ENCODE data around the gene TPST2. TPM values are rescaled to one million over a fixed set of nuclear protein-coding genes. Genes with fewer than 3 reads are reported as not detected.

Gene TPST2
- total and polyA plus RNA-seq, 9 of the 15 experiments (the other 6 are each of a cell fraction or from before 2014, with no cell fraction given) = 14.2 to 123 (median 60.1) TPM

DNA sequence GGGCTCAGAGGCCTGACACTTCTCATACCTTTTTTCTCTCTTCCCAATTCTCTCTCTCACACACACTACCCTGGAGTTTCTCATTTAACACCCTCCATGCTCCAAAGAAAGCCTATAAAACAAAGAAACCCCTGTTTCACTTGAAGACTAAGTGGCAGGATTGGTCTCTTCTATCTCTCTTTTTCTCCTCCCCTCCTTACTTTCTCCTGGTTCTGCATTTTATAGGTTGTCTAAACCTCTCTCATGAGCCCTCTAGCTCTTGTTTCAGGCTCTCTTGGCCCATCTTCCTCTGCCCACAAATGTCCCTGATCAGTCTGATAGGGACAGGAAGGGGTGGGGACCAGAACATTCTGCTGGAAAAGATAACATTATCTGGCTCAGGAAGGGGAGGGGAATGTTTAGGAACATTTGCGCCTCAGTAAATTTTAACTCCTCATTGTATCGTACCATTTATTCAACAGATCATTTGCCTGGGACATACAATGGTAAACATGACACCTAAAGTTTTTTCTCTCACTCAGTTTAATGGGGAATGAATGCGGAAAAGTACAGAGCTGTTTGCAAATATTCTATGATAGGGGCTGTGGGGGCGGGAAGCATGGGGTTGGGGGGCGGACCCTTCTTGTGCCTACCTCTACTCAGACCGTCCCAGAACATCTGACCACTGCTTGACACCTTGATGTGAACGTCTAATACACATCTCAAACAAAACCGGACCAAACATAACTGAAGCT is 42.7 kb upstream of the TPST2 start (continued):
- TF ChIP-seq, protein P1, sequence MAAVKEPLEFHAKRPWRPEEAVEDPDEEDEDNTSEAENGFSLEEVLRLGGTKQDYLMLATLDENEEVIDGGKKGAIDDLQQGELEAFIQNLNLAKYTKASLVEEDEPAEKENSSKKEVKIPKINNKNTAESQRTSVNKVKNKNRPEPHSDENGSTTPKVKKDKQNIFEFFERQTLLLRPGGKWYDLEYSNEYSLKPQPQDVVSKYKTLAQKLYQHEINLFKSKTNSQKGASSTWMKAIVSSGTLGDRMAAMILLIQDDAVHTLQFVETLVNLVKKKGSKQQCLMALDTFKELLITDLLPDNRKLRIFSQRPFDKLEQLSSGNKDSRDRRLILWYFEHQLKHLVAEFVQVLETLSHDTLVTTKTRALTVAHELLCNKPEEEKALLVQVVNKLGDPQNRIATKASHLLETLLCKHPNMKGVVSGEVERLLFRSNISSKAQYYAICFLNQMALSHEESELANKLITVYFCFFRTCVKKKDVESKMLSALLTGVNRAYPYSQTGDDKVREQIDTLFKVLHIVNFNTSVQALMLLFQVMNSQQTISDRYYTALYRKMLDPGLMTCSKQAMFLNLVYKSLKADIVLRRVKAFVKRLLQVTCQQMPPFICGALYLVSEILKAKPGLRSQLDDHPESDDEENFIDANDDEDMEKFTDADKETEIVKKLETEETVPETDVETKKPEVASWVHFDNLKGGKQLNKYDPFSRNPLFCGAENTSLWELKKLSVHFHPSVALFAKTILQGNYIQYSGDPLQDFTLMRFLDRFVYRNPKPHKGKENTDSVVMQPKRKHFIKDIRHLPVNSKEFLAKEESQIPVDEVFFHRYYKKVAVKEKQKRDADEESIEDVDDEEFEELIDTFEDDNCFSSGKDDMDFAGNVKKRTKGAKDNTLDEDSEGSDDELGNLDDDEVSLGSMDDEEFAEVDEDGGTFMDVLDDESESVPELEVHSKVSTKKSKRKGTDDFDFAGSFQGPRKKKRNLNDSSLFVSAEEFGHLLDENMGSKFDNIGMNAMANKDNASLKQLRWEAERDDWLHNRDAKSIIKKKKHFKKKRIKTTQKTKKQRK (IDR thresholded peaks at IDR 0.05; ENCODE audit: borderline replicate concordance, low read depth, low read length) = no peak
- no peak for TF ChIP-seq ZNF551 (CRISPR knock-in tag; IDR thresholded peaks at IDR 0.05)
- peak; percentile 76 for TF ChIP-seq SMAD1 (IDR thresholded peaks at IDR 0.05; ENCODE audit: low read depth, low read length, partially characterized antibody)
- TF ChIP-seq SMAD4 (CRISPR knock-in tag; conservative IDR thresholded peaks at IDR 0.05) = peak; percentile 60
- TF ChIP-seq ZBED1 (IDR thresholded peaks at IDR 0.05) = no peak
- peak; percentile 78 to 91 for TF ChIP-seq ARNT (IDR thresholded peaks at IDR 0.05)
- no peak for TF ChIP-seq SP2 (IDR thresholded peaks at IDR 0.05; ENCODE audit: extremely low read depth, low read depth, low read length, poor library complexity, severe bottlenecking)
- TF ChIP-seq TAL1 (IDR thresholded peaks at IDR 0.05) = peak; percentile 92
- no peak for TF ChIP-seq SRSF3 (IDR thresholded peaks at IDR 0.05; ENCODE audit: insufficient read depth, low read length)
- TF ChIP-seq, protein P2, sequence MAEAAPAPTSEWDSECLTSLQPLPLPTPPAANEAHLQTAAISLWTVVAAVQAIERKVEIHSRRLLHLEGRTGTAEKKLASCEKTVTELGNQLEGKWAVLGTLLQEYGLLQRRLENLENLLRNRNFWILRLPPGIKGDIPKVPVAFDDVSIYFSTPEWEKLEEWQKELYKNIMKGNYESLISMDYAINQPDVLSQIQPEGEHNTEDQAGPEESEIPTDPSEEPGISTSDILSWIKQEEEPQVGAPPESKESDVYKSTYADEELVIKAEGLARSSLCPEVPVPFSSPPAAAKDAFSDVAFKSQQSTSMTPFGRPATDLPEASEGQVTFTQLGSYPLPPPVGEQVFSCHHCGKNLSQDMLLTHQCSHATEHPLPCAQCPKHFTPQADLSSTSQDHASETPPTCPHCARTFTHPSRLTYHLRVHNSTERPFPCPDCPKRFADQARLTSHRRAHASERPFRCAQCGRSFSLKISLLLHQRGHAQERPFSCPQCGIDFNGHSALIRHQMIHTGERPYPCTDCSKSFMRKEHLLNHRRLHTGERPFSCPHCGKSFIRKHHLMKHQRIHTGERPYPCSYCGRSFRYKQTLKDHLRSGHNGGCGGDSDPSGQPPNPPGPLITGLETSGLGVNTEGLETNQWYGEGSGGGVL (CRISPR knock-in tag; IDR thresholded peaks at IDR 0.05) = no peak
- TF ChIP-seq, protein P3, sequence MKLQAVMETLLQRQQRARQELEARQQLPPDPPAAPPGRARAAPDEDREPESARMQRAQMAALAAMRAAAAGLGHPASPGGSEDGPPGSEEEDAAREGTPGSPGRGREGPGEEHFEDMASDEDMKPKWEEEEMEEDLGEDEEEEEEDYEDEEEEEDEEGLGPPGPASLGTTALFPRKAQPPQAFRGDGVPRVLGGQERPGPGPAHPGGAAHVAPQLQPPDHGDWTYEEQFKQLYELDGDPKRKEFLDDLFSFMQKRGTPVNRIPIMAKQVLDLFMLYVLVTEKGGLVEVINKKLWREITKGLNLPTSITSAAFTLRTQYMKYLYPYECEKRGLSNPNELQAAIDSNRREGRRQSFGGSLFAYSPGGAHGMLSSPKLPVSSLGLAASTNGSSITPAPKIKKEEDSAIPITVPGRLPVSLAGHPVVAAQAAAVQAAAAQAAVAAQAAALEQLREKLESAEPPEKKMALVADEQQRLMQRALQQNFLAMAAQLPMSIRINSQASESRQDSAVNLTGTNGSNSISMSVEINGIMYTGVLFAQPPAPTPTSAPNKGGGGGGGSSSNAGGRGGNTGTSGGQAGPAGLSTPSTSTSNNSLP (IDR thresholded peaks at IDR 0.05; ENCODE audit: borderline replicate concordance, low read depth, low read length) = peak; percentile 64; the same call in 1 of the 2 replicates
- peak; percentile 95 for TF ChIP-seq TCF3 (CRISPR knock-in tag; IDR thresholded peaks at IDR 0.05)
- no peak for TF ChIP-seq SNRNP70 (optimal IDR thresholded peaks at IDR 0.05; ENCODE audit: low read depth, low read length)
- TF ChIP-seq FUS (optimal IDR thresholded peaks at IDR 0.05; ENCODE audit: low read depth, low read length) = no peak
- no peak for TF ChIP-seq NUFIP1 (IDR thresholded peaks at IDR 0.05; ENCODE audit: partially characterized antibody)
- no peak for TF ChIP-seq RBM25 (IDR thresholded peaks at IDR 0.05; ENCODE audit: low read depth, low read length, severe bottlenecking)
- TF ChIP-seq HLTF (IDR thresholded peaks at IDR 0.05) = 0 out of 2 replicates have a peak, but pooled peaks have one; percentile 9
- TF ChIP-seq RBM14 (IDR thresholded peaks at IDR 0.05; ENCODE audit: borderline replicate concordance, insufficient read depth, low read depth, low read length) = no peak
- no peak for TF ChIP-seq ZNF57 (CRISPR knock-in tag; IDR thresholded peaks at IDR 0.05)
- TF ChIP-seq TCF7L2 (IDR thresholded peaks at IDR 0.05; ENCODE audit: low read depth, low read length) = no peak
- TF ChIP-seq ZNF431 (CRISPR knock-in tag; IDR thresholded peaks at IDR 0.05) = no peak
- TF ChIP-seq L3MBTL2 (IDR thresholded peaks at IDR 0.05) = peak; percentile 6; the same call in 1 of the 2 replicates
- peak; percentile 85 for TF ChIP-seq BRD9 (IDR thresholded peaks at IDR 0.05; ENCODE audit: low read depth, partially characterized antibody)
